Stimulated activated CD8-positive, alpha-beta memory T cell treated with anti-CD3 and anti-CD28 coated beads, Interleukin-12 subunit alpha, Interleukin-12 subunit beta, amount 100 ng/mL, for 24 hours (primary cell): Measurements from ENCODE around the gene TMUB1.

Experiments used
- DNase-seq: peaks from one replicate; pipeline ENCODE4 v3.0.0-alpha.2; 2020; ENCODE audit errors: extremely low read depth

TMUB1 gene

DNA sequence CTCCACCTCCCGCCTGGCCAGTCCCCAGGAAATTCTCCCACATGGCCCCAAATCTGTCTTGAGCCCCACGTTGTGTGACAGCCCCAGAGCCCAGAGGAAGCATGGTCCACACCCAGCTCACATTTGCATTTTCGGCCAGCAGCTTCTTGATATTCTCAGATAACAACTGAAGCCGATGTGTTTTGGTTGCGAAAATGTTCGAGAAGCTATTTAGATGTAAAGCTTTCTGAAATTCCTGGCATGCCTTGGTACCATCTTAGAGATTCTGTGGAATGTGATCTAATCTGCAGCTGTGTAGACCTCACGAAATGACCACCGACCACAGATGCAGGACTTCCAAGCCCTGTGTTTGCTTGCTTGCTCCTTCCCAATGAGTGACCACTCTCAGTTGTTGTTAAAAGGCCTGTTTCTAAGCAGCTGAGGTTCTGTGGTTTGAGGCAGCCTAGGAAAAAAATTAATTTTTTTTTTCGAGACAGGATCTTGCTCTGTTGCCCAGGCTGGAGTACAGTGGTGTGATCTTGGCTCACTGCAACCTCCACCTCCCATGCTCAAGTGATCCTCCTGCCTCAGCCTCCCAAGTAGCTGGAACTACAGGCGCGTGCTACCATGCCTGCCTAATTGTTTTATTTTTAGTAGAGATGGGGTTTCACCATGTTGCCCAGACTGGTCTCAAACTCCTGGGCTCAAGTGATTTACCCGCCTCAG is 15.1 kb downstream of the TMUB1 start:
- no peak for DNase-seq

DNA sequence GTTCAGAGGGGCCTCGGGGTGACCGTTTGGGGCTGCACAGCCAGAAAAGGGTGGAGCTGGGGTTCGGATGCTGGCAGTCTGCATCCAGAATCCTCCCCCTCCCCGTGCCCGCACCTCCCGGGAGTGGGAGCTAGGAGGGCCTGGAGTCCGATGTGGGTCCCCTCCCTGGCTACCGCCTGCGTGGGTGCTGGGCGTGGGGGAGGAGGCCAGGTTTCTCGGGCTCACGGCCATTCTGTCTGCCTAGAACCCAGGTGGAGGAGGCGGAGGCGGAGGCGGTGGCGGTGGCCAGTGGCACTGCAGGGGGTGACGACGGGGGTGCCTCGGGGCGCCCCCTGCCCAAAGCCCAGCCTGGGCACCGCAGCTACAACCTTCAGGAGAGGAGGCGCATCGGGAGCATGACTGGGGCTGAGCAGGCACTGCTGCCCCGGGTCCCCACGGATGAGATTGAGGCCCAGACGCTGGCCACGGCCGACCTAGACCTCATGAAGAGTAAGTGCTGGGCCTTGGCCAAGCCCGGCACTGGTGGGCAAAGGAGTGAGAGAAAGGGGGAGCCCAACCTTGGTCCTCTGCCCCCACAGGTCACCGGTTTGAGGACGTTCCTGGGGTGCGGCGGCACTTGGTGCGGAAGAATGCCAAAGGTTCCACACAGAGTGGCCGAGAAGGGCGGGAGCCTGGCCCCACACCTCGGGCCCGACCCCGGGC is 16.9 kb downstream of the TMUB1 start:
- no peak for DNase-seq

DNA sequence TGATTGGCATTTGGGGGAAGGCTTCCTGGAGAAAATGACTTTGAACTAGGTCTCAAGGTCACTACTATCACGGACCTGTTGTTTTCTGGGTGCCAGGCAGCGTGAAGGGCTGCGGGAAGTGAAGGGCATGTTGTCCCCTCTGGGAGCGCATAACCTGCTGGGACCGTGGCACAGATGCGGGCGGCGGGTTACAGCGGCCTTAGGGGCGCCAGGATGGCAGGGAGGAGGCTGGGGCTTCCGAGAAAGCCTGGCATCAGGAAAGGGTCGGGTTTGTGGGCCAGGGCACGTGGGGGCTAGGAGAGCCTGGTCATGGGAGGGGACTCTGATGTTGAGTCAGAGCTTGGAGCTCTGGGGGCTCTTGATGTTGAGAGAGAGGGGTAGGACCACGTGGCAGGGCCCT is 17.8 kb downstream of the TMUB1 start:
- DNase-seq: no peak

DNA sequence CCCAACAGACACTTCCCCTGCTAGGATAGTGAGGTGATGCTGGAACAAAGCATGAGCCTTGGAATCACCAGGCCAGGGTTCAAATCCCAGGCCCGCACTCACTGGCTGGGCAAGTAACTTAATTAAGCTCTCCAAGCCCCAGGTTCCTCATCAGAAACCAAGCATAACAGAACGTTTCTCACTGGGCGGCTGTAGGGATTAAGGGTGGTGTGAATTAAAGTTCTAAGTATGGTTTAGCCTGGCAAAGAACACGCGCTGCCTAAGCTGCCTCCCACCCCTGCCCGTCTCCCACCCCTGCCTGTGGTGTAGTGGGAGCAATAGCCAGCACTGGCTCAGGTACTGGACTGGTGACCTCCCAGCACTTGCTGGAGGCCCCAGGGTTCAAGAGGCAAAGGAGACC is 18.3 kb downstream of the TMUB1 start:
- no peak for DNase-seq

DNA sequence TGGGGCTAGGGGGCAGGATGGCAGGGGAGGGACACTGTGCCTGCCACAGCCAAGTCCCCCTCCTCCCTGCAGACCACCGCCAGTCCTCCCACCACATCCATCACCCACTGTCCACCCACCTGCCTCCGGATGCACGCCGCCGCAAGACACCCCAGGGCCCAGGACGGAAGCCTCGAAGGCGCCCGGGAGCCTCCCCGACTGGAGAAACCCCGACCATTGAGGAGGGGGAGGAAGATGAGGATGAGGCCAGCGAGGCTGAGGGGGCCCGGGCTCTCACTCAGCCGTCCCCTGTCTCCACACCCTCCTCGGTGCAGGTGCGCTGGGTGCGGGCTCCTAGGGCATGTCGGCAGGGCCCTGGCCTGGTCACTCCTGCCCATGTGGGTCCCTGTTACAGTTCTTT is 18.8 kb downstream of the TMUB1 start:
- no peak for DNase-seq

DNA sequence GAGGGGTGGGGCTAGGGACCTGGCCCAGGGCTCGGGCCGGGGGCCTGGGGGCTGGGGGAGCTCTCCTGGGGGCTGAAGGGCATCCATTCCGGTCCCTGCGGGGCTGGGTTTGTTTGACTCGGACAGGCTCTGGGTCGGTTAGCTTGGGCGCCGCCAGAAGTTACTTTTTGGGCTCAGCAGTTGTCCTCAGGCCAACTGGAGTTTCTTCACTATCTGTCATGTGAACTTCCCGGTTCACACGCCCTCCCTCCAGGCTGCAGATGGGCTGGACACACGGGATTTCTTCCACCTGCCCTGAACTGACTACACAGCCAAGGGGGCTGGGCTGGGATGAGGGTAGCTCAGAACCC is 20.1 kb downstream of the TMUB1 start:
- DNase-seq: no peak

DNA sequence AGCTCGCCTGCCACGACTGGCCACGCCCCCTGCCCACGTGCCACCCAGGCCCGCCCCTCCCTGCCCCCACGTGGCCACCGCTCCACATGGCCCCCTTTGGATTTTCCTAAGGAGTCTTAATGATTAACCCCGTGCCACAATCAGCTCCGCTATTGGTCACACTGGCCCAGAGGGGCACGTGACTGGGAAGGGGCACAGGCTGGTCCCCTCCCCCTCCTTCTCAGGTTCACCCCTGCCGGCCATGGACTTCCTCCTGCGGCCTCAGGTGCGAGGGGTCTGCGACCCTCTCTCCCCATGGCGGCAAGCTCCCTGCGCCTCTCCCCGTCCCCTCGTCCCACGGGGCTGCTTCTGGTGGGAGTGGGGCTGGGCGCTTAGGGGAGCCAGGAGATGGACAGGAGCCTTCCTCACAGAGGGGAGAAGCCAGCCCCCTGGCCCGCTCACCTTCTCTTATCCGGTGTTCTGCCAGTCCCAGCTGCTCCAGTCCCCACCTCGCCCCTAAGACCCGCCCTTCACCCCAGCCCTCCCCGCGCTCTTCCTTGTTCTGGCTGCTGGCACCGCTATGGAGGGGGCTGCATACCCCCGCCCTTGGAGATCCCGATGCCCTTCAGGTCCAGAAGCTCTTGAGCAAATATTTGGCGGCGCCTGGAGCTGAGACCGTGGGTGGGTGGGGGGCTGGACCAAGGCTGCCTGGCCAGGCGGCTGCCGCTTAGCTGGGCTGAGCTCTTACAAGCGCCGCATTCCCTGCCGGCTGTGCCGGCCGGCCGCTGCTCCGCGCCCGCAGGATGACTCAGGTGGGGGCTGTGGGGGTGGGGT is 20.7 kb downstream of the TMUB1 start:
- no peak for DNase-seq

DNA sequence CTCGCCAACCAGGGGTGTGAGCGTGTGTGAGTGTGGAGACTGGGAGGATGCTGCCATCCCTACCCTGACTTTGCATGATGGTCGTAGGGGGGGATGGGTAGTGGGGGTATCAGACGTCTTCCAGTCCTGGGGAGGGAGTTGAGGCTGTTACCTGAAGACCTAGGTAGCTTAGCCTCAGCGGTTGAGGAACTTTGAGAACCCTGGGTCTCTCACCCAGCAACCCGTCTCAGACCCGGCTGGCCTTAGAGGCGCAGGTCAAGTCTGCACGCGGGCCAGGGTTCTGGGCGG is 21.2 kb downstream of the TMUB1 start:
- no peak for DNase-seq

DNA sequence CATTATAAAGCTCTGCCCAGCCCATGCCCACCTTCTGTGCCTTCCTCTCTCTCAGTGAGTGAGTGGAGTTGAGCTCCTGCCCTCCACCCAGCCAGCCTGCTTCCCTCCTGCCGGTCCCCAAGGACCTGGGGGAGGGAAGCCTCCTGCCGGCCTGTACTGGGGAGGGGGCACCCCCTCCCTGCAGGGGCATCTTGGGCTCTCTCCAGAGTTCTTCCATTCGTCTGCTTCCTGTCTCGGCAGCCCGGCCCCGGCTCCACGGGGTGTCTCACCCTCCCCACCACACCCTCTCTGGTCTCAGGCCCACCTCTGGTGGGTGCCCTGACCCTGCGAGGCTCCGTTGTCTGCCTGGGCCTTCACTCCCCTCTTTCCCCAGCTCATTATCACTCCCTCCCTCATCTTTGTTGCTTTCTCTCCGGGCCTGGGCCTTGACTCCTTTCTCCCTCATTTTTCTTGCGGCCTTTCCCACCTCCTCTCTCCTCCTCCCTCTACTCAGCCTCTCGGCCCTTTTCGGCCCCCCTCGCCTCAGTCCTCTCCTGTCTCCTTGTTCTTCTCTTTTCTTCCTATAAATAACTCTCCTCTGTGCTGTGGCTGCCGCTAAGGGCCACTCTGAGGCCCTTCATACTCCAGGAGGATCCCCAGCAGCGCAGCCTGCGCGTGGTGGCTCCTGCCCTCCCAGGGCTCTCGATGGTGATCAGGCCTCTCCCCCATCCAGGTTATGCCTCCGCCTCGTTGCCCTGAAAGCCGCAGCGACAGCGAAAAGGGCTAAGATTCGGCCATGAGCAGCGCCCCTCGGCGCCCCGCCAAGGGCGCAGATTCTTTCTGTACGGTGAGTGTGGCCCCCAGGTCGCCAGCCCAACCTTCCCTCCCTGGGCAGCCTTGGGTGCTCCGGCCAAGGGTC is 21.8 kb downstream of the TMUB1 start:
- DNase-seq: no peak

DNA sequence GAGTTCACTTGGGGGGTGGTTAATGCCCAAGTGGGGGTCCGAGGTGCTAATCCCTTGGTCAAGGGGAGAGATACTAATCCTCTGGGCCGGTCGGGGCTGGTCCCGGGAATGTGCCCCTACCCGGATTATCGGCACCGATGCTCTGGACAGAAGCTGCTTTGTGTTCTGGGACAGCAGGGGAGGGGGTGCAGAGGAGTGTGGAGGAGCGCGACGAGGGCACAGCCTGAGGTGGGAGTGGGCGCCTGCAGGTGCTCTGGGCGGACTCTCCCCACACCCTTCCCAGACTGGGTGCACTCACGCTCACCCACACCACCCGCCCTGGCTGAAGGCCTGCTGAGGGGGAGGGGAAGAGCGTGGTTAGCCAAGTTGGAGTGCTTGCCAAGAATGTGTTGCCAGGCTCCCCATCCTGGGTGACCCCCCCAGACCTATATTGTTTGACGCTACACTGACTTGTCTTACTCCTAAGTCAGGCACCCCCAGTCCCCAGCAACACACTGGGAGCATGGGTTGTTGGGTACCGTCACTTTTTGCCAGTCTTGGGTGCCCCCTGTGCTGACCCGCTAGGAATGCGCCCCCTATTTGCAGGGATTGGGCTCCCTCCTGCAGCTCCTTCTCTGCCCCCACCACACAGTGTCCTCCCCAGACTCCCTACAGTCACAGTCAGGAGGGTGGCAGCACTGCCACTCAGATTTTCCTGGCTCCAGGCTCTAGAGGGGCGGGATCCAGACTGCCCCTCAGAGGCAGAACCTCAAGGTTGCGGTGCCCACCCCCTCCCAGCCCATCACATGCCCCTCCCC is 22.7 kb downstream of the TMUB1 start:
- DNase-seq: no peak

DNA sequence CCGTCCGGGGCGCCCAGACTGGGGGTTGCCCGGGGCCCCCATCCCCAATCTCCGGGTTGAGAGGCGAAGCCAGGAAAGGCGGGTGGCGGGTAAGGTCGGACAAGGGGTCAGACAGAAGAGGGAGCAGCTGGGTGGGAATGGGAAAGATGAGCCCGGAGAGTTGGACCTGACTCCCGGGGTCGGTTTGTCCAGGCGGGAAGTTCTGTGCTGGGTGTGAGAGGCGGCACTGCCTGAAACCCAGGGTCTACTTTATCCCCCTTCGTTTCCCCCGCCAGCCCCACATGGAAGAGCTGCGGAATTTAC is 23.2 kb downstream of the TMUB1 start:
- no peak for DNase-seq

DNA sequence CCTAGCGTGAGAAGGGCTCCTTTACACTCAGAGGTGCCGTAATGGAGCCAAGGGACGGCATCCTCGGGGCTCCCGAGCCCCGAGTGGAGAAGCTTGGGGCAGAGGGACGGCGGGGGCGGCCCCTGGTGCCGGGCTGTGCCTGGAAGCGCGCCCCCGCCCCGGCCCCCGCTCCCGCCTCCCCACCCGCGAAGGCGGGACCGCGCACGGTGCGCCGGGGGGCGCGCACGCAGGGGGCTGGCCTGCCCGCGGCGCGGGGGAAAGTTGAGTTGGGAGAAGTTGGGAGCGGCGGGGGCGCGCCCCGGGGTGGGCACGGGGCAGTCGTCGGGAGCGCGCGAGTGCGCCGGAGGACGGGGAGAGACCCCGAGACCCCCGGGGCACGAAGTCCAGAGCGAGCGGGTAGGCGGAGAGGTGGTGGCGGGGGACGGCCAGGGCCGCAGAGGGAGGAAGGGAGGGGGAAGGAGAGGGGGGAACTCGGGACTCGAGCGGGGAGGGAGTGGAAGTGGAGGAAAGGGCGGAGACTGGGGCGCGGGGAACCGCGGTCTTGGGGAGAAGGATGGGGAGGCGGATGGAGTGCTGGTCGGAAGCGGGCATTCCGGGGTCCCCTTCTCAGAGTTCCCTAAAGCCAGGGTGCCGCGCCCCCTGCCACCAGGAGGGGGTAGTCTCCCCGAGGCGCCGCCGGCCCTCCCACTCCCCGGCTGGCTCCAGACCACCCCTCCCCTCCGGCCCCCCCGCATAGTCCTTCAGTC is 23.8 kb downstream of the TMUB1 start, which contains the start of gene SLC4A2:
TSS of gene SLC4A2 (plus strand) at position 223 of the 746 bp plus-strand sequence. CDS start 2,399 bp downstream, outside the sequence.
- peak; percentile 48 for DNase-seq

DNA sequence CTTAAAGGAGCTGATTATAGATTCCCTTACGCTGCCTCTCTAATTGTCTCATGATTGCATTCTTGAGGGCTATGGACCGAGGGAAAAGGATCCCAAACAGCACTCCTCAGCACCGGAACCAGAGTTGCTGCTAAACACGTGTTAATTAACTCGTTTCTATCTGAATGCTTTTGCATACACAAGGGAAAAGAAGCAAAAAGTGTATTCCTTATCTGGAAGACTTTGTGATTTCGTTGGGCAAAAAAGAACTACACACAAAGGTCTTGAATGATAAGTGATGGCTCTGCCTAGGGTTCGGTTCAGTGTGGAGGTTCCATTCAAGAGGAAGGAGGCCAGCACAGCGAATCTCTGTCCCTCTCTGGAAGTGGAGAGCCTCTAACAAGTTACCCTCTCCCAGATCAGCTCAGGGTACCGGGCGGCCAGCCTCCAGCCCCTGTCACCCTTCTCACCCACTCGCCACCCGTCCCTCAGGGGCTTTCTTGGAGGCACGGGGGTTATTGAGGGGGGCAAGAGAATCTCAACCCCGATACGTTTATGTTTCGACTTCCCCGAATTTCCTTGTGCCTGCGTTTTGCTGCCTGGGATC is 24.4 kb downstream of the TMUB1 start:
- no peak for DNase-seq

DNA sequence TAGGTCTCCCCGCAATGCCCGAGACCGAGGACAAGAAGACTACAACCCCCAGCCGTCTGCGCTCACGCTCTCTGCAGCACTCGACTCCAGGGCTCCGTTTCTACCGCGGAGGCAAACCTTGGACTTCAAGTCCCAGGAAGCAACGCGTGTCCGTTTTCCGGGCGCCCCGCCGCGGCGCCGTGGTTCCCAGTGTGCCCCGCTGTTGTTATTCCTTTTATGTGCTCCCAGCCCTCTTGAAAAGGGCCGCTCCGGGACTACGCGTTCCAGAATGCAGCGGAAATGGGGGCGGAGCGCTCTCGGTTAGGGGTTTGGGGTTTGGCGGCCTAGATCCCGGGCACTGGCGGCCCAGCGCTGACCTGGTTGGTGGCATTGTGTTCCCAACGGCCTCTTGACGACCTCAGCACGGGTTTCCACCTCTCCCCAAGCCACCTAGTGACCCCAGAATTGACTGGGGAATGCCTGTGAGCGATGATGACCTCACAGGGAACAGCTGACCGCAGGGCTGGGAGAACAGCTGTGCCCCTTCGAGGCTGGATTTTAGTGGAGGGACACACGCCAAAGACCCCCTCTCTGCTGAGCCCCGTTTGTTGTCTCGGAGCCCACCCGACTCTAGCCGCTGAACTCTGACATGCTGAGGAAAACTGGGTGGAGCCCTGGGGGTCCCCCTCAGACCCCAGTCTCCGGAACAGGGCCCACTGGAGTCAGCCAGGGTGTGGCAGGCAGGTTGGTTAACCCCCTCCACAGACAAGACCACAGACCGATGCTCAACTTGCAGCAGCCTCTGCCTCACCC is 25.1 kb downstream of the TMUB1 start:
- peak; percentile 94 for DNase-seq

DNA sequence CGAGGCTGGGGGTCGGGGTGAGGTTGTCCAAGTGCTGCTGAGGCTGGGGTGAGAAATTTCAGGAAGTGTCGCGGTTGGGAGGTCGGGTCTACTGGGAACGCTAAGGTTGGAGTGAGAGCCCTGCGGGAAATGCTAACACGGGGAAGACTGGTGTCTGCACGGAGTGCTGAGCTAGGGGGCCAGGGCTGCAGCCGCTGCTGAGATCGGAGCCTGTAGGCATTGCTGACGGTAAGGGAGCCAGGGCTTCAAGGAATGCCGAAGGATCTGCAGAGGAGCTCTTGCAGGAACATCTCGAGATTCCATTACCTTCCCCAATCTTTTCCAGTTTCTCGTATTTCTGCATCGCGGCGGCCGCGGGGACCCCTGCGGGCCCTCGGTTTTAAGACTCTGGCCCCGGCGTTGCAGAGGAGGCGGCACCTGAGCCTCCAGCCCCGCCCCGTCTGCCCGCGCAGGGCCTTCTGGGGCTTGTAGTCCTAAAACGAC is 25.7 kb downstream of the TMUB1 start, which contains the start of gene CDK5:
TSS of gene CDK5 (minus strand) at position 392 of the 483 bp plus-strand sequence. CDS start at position 343, 49 bp downstream.
- no peak for DNase-seq

DNA sequence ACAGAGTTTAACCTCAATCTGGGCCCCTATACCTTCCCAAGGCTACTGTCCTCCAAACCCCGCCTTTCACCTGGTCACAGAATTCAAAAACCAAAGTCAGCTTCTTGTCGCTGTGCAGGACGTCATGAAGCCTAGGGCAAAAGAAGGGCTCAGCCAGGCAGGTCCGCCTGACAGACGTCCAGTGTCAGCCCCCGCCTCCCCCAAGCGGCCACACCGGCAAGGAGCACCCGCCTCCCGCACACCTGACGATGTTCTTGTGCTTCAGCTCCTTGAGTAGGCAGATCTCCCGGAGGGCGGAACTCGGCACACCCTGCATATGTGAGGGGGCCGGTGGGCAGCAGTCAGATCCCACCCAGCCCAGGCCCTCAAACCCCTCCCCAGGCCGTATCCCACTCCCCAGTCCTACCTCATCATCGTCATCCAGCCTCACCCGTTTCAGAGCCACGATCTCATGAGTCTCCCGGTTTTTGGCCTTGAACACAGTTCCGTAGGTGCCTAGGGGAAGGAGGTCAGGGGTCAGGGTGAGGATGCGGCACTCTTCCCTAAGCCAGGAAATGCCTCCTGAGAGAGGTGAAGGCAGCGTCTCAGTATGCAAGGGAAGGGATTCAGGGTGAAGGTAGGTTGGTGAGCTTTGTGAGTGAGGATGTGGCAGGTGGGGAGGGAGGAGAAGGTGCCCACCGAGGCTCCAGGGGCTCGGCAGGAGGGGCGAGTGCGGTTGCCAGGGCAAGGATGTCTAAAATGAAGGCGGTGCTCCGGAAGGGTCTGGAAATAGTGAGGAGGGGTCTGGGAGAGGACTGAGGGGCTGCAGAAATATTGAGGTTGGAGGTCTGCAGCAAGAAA is 26.4 kb downstream of the TMUB1 start:
- no peak for DNase-seq

DNA sequence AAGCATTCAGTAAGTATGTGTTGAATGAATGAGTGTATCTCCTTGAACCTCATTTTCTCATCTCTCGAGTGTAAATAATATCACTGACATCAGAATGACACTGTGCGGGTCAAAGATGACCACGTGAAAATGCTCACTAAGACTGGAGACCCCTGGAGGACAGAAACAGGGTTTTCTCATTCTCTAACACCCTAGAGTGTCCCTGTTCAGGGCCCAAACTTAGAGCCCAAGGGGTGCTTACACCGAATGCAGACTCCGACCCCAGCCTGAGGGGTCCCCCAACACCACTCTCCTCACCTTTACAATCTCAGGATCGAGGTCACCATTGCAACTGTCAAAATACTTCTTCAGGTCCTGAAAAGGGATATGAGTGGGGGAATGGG is 27.0 kb downstream of the TMUB1 start:
- DNase-seq: no peak

DNA sequence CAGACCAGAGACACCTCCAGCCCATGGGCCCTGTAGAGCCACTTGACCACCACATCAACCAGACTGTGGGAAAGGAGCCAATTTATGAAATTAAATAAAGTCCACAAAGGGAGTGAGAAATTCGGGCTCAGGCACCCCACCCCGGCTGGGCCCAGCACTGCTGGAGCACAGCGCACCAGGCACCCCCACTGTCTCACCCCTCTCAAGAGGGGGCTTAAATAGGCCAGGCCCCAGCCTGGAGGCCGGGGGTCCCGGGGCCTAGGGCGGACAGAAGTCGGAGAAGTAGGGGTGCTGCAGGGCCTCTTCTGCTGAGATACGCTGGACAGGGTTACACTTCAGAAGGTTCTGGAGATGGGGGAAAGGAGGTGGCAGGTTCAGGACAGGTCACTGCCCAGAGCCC is 29.5 kb downstream of the TMUB1 start:
- DNase-seq: no peak
